ENCODE measurements around the gene C1orf146.

C1orf146 gene

DNA sequence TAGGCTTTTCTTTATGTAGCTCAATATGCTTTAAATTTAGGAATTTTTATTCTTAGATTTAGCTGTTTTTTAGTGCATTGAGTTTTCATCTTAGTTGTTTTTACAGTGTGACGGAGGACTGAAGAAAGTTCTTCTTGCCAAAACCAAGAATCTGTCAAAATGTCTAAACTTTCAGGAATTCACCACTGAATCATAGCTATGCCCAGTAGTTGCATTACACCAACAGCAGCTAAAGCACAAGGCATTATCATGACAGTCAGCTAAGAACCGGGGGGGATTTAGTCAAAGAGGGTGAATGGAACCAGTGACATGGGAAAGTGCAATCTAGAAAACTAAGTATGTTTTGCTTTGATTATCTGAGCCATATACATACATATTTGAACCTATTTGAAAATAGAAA, 6.5 kb upstream of the C1orf146 start:
- Histone ChIP-seq H3K4ac (ENCODE audit: low read length) (no peak overlapping the region), H3K79me1 (ENCODE audit: low read depth, low read length) (no peaks in the 10 kb centered on the region), H4K8ac (ENCODE audit: low read depth, low read length) (no peak overlapping the region), H3K14ac (ENCODE audit: low read length) (no peak overlapping the region), H3K18ac (ENCODE audit: low read length) (no peak overlapping the region), H3K9ac (ENCODE audit: low read depth, low read length, poor library complexity) (no peak overlapping the region), H2BK12ac (ENCODE audit: low read length) (no peak overlapping the region), H2BK15ac (ENCODE audit: low read length) (no peak overlapping the region), H3K27me3 (ENCODE audit: control insufficient read depth in 3 of 3, insufficient read depth in 3 of 3, low read depth in 1 of 3, low read length in 3 of 3) (no peaks in the 10 kb centered on the region), H4K91ac (ENCODE audit: low read depth, low read length, poor library complexity) (no peak overlapping the region), H3K36me3 (replicated peaks in 1 of 2; ENCODE audit: control insufficient read depth in 2 of 2, insufficient read depth in 2 of 2, low read length in 2 of 2) (no peaks in the 10 kb centered on the region), H3K27ac (replicated peaks; ENCODE audit: low read length) (no peak overlapping the region), H3K4me3 (ENCODE audit: low read length in 2 of 2) (no peak overlapping the region), H3K9me3 (replicated peaks in 1 of 2; ENCODE audit: control insufficient read depth in 2 of 2, insufficient read depth in 1 of 2, low read depth in 1 of 2, low read length in 2 of 2) (peaks cover 0 to 4% of the 10 kb centered on the region in 2 donors), H3K4me2 (ENCODE audit: insufficient read depth, low read length, poor library complexity, severe bottlenecking) (no peak overlapping the region), H3K4me1 (ENCODE audit: control insufficient read depth in 2 of 2, insufficient read depth in 1 of 2, low read depth in 1 of 2, low read length in 2 of 2) (no peaks in the 10 kb centered on the region), H2AK5ac (ENCODE audit: low read depth, low read length) (no peak overlapping the region), H3K23ac (ENCODE audit: low read depth, low read length, poor library complexity) (no peak overlapping the region), H2BK5ac (ENCODE audit: low read length) (no peak overlapping the region), H2BK120ac (ENCODE audit: low read depth, low read length) (no peak overlapping the region), H2AFZ (ENCODE audit: low read length) (no peak overlapping the region)
- DNase-seq (ENCODE audit: low spot score) = no peak
- WGBS, 2 donors (ENCODE audit: extremely low coverage in 2 of 2, insufficient read length in 2 of 2, insufficient replicate concordance in 1 of 2) = no CpG with 5 or more reads among the region's 2 CpGs

DNA sequence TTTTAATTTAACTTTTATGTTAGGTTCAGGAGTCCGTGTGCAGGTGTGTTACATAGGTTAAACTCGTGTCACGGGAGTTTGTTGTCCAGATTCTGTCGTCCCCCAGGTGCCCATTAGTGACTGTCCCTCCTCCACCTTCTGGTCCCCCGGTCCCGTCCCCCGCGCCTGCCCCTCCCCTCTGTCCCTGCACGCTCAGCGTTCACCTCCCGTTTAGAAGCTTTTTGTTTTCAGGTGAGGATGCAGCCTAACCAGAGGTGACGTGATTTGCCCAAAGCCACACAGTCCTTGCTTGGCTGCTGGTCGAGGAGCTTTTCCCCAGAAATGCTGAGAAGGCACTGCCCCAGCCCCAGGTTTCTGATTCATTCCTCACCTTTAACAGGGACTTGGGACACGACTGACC, 844 bp downstream of the C1orf146 start:
- no peak overlapping the region for H4K91ac ChIP-seq (ENCODE audit: low read depth, low read length, poor library complexity)
- H2BK120ac ChIP-seq (ENCODE audit: low read depth, low read length) = no peak overlapping the region
- no CpG with 5 or more reads among the region's 14 CpGs for WGBS, 2 donors (ENCODE audit: extremely low coverage in 2 of 2, insufficient read length in 2 of 2, insufficient replicate concordance in 1 of 2)
- no peak overlapping the region for H2AK5ac ChIP-seq (ENCODE audit: low read depth, low read length)
- no peaks in the 10 kb centered on the region for H3K27me3 ChIP-seq (ENCODE audit: control insufficient read depth in 3 of 3, insufficient read depth in 3 of 3, low read depth in 1 of 3, low read length in 3 of 3)
- no peak overlapping the region for H3K4me2 ChIP-seq (ENCODE audit: insufficient read depth, low read length, poor library complexity, severe bottlenecking)
- no peak overlapping the region for H4K8ac ChIP-seq (ENCODE audit: low read depth, low read length)
- H3K27ac ChIP-seq (replicated peaks; ENCODE audit: low read length) = no peak overlapping the region
- no peak for DNase-seq (ENCODE audit: low spot score)
- no peaks in the 10 kb centered on the region for H3K36me3 ChIP-seq (replicated peaks in 1 of 2; ENCODE audit: control insufficient read depth in 2 of 2, insufficient read depth in 2 of 2, low read length in 2 of 2)
- no peak overlapping the region for H3K4me3 ChIP-seq (ENCODE audit: low read length in 2 of 2)
- no peak overlapping the region for H3K9ac ChIP-seq (ENCODE audit: low read depth, low read length, poor library complexity)
- H3K18ac ChIP-seq (ENCODE audit: low read length) = no peak overlapping the region
- peaks cover 0 to 2% of the 10 kb centered on the region in 2 donors for H3K9me3 ChIP-seq (replicated peaks in 1 of 2; ENCODE audit: control insufficient read depth in 2 of 2, insufficient read depth in 1 of 2, low read depth in 1 of 2, low read length in 2 of 2)
- no peak overlapping the region for H3K14ac ChIP-seq (ENCODE audit: low read length)
- no peak overlapping the region for H2BK15ac ChIP-seq (ENCODE audit: low read length)
- no peak overlapping the region for H2AFZ ChIP-seq (ENCODE audit: low read length)
- no peak overlapping the region for H2BK12ac ChIP-seq (ENCODE audit: low read length)
- no peaks in the 10 kb centered on the region for H3K4me1 ChIP-seq (ENCODE audit: control insufficient read depth in 2 of 2, insufficient read depth in 1 of 2, low read depth in 1 of 2, low read length in 2 of 2)
- no peak overlapping the region for H3K23ac ChIP-seq (ENCODE audit: low read depth, low read length, poor library complexity)
- no peaks in the 10 kb centered on the region for H3K79me1 ChIP-seq (ENCODE audit: low read depth, low read length)
- H2BK5ac ChIP-seq (ENCODE audit: low read length) = no peak overlapping the region
- H3K4ac ChIP-seq (ENCODE audit: low read length) = no peak overlapping the region

GRCh38 chr1:92219028-92219427, 1.3 kb downstream of the C1orf146 start:
- Histone ChIP-seq H3K27me3 (ENCODE audit: control insufficient read depth in 3 of 3, insufficient read depth in 3 of 3, low read depth in 1 of 3, low read length in 3 of 3) (no peaks in the 10 kb centered on the region), H2BK120ac (ENCODE audit: low read depth, low read length) (no peak overlapping the region), H3K4me3 (ENCODE audit: low read length in 2 of 2) (no peak overlapping the region), H3K9ac (ENCODE audit: low read depth, low read length, poor library complexity) (no peak overlapping the region), H2BK15ac (ENCODE audit: low read length) (no peak overlapping the region), H3K18ac (ENCODE audit: low read length) (no peak overlapping the region), H3K23ac (ENCODE audit: low read depth, low read length, poor library complexity) (no peak overlapping the region), H3K4me2 (ENCODE audit: insufficient read depth, low read length, poor library complexity, severe bottlenecking) (no peak overlapping the region), H2AFZ (ENCODE audit: low read length) (no peak overlapping the region), H3K27ac (replicated peaks; ENCODE audit: low read length) (no peak overlapping the region), H2BK5ac (ENCODE audit: low read length) (no peak overlapping the region), H4K8ac (ENCODE audit: low read depth, low read length) (no peak overlapping the region), H2BK12ac (ENCODE audit: low read length) (no peak overlapping the region), H3K4me1 (ENCODE audit: control insufficient read depth in 2 of 2, insufficient read depth in 1 of 2, low read depth in 1 of 2, low read length in 2 of 2) (no peaks in the 10 kb centered on the region), H4K91ac (ENCODE audit: low read depth, low read length, poor library complexity) (no peak overlapping the region), H3K79me1 (ENCODE audit: low read depth, low read length) (no peaks in the 10 kb centered on the region), H3K14ac (ENCODE audit: low read length) (no peak overlapping the region), H3K4ac (ENCODE audit: low read length) (no peak overlapping the region), H2AK5ac (ENCODE audit: low read depth, low read length) (no peak overlapping the region), H3K36me3 (replicated peaks in 1 of 2; ENCODE audit: control insufficient read depth in 2 of 2, insufficient read depth in 2 of 2, low read length in 2 of 2) (no peaks in the 10 kb centered on the region), H3K9me3 (replicated peaks in 1 of 2; ENCODE audit: control insufficient read depth in 2 of 2, insufficient read depth in 1 of 2, low read depth in 1 of 2, low read length in 2 of 2) (peaks cover 0 to 2% of the 10 kb centered on the region in 2 donors)
- DNase-seq (ENCODE audit: low spot score) = no peak

DNA sequence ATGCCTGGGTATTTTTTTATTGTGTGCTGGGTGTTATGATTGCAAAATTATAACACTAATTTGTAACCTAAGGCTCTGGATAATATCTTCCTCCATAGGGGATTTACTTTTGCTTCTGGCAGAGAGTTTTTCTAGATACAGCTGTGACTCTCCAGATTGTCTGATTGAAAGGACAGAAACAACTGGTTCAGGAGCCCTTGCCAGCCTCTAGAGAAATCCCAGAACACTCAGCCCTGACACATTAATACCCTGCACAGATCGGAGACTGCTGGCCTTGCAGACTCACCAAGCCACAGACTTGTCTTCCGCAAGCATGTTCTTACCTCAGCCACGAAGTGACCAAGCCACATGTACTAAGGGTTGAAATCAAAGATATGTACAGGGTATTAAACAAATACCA, 10.7 kb downstream of the C1orf146 start:
- no peak overlapping the region for H2BK120ac ChIP-seq (ENCODE audit: low read depth, low read length)
- no peak overlapping the region for H3K4me2 ChIP-seq (ENCODE audit: insufficient read depth, low read length, poor library complexity, severe bottlenecking)
- no peaks in the 10 kb centered on the region for H3K9me3 ChIP-seq (replicated peaks in 1 of 2; ENCODE audit: control insufficient read depth in 2 of 2, insufficient read depth in 1 of 2, low read depth in 1 of 2, low read length in 2 of 2)
- H3K14ac ChIP-seq (ENCODE audit: low read length) = no peak overlapping the region
- H2BK5ac ChIP-seq (ENCODE audit: low read length) = no peak overlapping the region
- no peak overlapping the region for H4K91ac ChIP-seq (ENCODE audit: low read depth, low read length, poor library complexity)
- H2AFZ ChIP-seq (ENCODE audit: low read length) = no peak overlapping the region
- H3K9ac ChIP-seq (ENCODE audit: low read depth, low read length, poor library complexity) = no peak overlapping the region
- DNase-seq (ENCODE audit: low spot score) = no peak
- no CpG with 5 or more reads among the region's 3 CpGs for WGBS, 2 donors (ENCODE audit: extremely low coverage in 2 of 2, insufficient read length in 2 of 2, insufficient replicate concordance in 1 of 2)
- H3K79me1 ChIP-seq (ENCODE audit: low read depth, low read length) = peaks cover 3% of the 10 kb centered on the region
- no peak overlapping the region for H3K4ac ChIP-seq (ENCODE audit: low read length)
- H3K27me3 ChIP-seq (ENCODE audit: control insufficient read depth in 3 of 3, insufficient read depth in 3 of 3, low read depth in 1 of 3, low read length in 3 of 3) = no peaks in the 10 kb centered on the region
- H3K4me3 ChIP-seq (ENCODE audit: low read length in 2 of 2) = no peak overlapping the region
- H2BK12ac ChIP-seq (ENCODE audit: low read length) = no peak overlapping the region
- H2BK15ac ChIP-seq (ENCODE audit: low read length) = no peak overlapping the region
- no peak overlapping the region for H3K18ac ChIP-seq (ENCODE audit: low read length)
- H2AK5ac ChIP-seq (ENCODE audit: low read depth, low read length) = no peak overlapping the region
- no peak overlapping the region for H4K8ac ChIP-seq (ENCODE audit: low read depth, low read length)
- no peak overlapping the region for H3K23ac ChIP-seq (ENCODE audit: low read depth, low read length, poor library complexity)
- no peak overlapping the region for H3K27ac ChIP-seq (replicated peaks; ENCODE audit: low read length)
- no peaks in the 10 kb centered on the region for H3K36me3 ChIP-seq (replicated peaks in 1 of 2; ENCODE audit: control insufficient read depth in 2 of 2, insufficient read depth in 2 of 2, low read length in 2 of 2)
- no peaks in the 10 kb centered on the region for H3K4me1 ChIP-seq (ENCODE audit: control insufficient read depth in 2 of 2, insufficient read depth in 1 of 2, low read depth in 1 of 2, low read length in 2 of 2)

Measured in neuronal stem cell (in vitro differentiated cells).